Stomach smooth muscle (tissue), 2 donors: ENCODE data around the gene KCP.

Source experiments
- H3K27ac ChIP-seq: one replicate; pipeline ENCODE4 v1.7.0; 2013; ENCODE audit warnings: mild to moderate bottlenecking, low read length, inconsistent platforms
- H3K27me3 ChIP-seq, 2 donors: one replicate each; pipeline ENCODE4 v1.7.0; 2013; ENCODE audit warnings: low read length in 2 of 2; ENCODE audit not compliant: insufficient read depth in 2 of 2, control insufficient read depth in 1 of 2
- H3K36me3 ChIP-seq, 2 donors: one replicate each; pipeline ENCODE4 v1.7.0; 2013; ENCODE audit warnings: low read length in 2 of 2; ENCODE audit not compliant: control insufficient read depth in 2 of 2, insufficient read depth in 2 of 2
- H3K4me1 ChIP-seq: one replicate; pipeline ENCODE4 v1.7.0; 2013; ENCODE audit warnings: low read length; ENCODE audit not compliant: control insufficient read depth, insufficient read depth
- H3K4me3 ChIP-seq, 2 donors: one replicate each; pipeline ENCODE4 v1.7.0; 2013; ENCODE audit warnings: low read length in 2 of 2
- H3K9ac ChIP-seq, 2 donors: one replicate each; pipeline ENCODE4 v1.7.0; 2013; ENCODE audit warnings: low read length in 2 of 2, mild to moderate bottlenecking in 1 of 2
- H3K9me3 ChIP-seq, 2 donors: one replicate each; pipeline ENCODE4 v1.7.0; 2013; ENCODE audit warnings: low read length in 2 of 2; ENCODE audit not compliant: control insufficient read depth in 2 of 2
- donor health status: healthy.
- donor health status: Pancreatic carcinoma.

The KCP gene

DNA sequence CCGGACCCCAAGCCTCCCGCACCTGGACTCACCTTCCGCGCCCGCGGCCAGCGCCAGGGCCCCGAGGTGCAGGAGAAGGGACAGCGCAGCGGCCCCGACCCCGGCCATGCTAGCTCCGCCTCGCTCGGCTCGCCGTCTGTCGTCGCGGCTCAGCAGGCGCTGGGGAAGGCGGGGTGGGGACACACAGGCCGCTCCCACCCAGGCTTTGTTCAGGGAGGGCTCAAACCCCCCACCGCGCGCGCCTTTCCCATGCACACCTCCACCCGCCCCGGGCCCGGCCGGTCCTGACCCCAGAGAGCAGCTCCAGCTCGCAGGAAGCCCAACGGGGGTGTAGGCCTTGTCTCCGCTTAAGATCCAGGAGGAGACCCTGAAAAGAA, at the start of gene KCP:
Gene KCP (minus strand): TSS at position 141 of the 377 bp plus-strand sequence. CDS start 33 bp downstream, at position 108.
- H3K9ac ChIP-seq = peak within 1 kb of the TSS in 1 of 2 donors; percentile 5
- H3K4me1 ChIP-seq = peaks cover 15% of the 10 kb centered on the region
- peak within 1 kb of the TSS; percentile 49 to 72 for H3K4me3 ChIP-seq
- no peaks in the 10 kb centered on the region for H3K36me3 ChIP-seq
- peaks cover 23 to 33% of the 10 kb centered on the region in 2 donors for H3K27me3 ChIP-seq
- H3K27ac ChIP-seq = no peak within 1 kb of the TSS
- H3K9me3 ChIP-seq = no peaks in the 10 kb centered on the region

DNA sequence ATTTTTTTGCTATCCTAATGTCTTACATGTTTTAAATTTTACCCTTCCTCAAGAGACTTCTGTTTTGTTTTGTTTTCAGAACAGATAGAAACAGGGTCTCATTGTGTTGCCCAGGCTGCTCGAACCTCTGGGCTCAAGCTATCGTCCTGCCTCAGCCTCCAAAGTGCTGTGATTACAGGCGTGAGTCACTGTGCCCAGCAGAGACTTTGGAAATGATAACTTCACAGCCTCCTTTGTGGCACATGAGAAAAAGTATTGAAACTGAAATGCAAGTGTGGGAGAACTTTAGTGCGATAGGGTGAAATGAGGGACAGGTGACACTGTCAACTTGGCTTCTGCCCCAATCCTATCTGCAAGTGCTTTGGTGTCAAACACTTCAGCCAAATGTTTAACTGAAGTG, 48.8 kb upstream of the KCP start:
- Histone ChIP-seq H3K9ac (no peak overlapping the region), H3K4me3 (no peak overlapping the region), H3K27ac (no peak overlapping the region), H3K4me1 (no peaks in the 10 kb centered on the region), H3K36me3 (peaks cover 31 to 34% of the 10 kb centered on the region in 2 donors), H3K9me3 (no peaks in the 10 kb centered on the region), H3K27me3 (no peaks in the 10 kb centered on the region)

DNA sequence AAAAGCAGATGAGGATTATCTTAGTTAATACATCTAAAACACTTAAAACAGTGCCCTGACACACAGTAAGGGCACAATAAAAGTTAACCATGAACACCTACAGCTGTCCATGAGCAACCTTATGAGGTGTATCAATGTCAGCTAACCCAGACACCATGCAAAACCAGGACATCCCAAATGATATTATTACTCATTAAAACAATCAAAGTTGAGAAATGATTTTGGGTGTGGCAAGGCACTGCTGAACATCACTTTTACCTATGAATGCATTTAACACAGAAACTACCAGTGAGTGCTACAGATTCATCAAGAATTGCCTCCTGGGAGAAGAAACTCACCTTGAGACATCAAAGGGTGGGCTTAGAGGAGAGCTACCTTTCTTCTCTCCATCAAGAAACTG, 45.5 kb upstream of the KCP start:
- Histone ChIP-seq H3K27ac (no peak overlapping the region), H3K4me1 (no peaks in the 10 kb centered on the region), H3K9ac (no peak overlapping the region)

DNA sequence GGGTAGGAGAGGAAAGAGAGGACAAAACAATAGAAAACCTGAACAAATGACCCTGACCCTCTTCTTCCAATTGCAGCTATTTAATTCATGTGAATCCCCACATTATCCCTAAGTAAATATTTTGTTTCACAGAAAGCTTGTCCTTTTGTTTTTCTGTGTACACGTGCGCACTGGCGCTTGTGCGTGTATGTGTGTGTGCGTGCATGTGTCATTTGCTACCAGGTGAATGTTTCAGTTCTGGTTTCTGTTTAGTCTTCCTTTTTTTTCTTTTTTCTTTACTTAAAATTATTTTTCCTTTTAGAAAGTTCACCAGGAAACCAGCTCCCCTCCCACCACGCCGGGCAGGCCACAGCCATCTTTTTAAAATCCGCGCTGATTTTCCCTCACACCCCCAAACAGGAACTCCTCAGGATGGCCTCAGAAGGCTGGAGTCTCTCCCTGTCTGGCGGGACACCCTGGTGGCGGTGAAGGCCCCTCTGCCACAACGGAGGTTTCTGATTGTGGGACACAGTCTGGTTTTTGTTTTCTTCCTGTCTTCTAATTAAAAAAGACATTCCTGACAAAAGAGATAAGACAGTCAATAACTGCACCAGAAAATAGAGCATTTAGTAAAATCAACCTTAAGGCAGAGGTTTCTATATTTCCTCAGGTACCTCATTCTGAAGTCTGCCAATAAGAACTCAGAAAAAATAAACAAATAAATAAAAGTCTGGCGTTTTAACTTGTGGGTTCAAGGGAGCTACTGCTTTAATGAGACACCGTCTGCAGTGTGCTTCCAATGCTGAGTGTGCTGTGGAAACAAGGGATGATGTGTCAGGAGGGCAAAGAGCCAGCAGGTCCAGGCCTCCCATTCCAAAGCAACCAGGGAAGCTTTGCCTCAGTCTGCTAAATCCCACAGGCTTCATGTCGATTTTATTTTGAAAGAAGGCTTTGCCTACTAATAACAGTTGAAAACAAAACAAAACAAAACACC, 44.6 kb upstream of the KCP start:
- Histone ChIP-seq H3K36me3 (peaks cover 37% of the 10 kb centered on the region in 2 donors), H3K4me1 (no peaks in the 10 kb centered on the region), H3K27ac (no peak overlapping the region)

More for the DNA sequence above, 45.5 kb upstream of the KCP start:
- H3K36me3 ChIP-seq = peaks cover 37 to 39% of the 10 kb centered on the region in 2 donors
- H3K4me3 ChIP-seq = no peak overlapping the region
- H3K9me3 ChIP-seq = no peaks in the 10 kb centered on the region
- H3K27me3 ChIP-seq = no peaks in the 10 kb centered on the region

DNA sequence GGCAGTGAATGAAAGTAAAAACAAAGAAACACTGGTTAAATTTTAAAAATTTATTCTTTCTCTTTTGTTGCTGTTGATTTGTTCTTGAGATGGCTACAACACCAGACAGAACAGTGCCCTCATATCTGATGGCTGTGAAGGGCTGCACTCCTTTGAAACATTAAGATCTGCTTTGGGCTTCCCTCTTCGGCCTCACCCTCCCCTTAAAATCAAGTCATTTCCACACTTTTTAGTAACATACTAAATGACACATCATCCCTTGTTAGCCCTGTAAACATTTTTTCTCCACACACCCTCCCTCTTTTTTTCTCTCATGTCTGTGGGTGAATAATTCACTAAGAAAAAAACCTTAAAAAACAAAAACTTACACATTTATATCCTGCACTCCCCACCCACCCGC, 43.6 kb upstream of the KCP start:
- H3K9ac ChIP-seq = no peak overlapping the region
- no peaks in the 10 kb centered on the region for H3K27me3 ChIP-seq
- no peaks in the 10 kb centered on the region for H3K9me3 ChIP-seq
- no peaks in the 10 kb centered on the region for H3K4me1 ChIP-seq
- H3K27ac ChIP-seq = no peak overlapping the region
- H3K4me3 ChIP-seq = no peak overlapping the region
- peaks cover 31 to 34% of the 10 kb centered on the region in 2 donors for H3K36me3 ChIP-seq

More for the DNA sequence above, 44.6 kb upstream of the KCP start:
- Histone ChIP-seq H3K9me3 (no peaks in the 10 kb centered on the region), H3K27me3 (no peaks in the 10 kb centered on the region), H3K4me3 (no peak overlapping the region), H3K9ac (no peak overlapping the region)

DNA sequence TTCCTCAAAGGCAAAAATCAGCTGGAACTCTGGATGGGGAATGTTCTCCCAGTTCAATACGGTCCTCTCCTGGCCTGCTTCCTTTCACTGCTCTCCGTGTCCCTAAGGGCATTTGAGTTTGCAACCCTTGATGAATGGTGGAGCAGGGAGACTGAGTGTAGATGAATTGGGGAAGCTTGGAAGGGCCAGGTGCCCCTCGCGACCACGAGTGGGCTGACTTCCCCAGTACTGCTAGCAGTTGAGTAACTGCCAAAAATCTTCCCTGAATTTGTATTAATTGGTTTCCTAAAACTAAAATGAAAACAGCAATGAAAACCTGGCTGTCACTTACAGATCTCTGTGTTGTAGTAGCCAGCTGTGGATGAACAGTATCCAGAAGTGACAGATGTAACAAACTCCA, 40.8 kb upstream of the KCP start:
- H3K4me1 ChIP-seq = no peaks in the 10 kb centered on the region
- peaks cover 15 to 22% of the 10 kb centered on the region in 2 donors for H3K36me3 ChIP-seq
- no peaks in the 10 kb centered on the region for H3K9me3 ChIP-seq
- peaks cover 0 to 2% of the 10 kb centered on the region in 2 donors for H3K27me3 ChIP-seq
- H3K9ac ChIP-seq = no peak overlapping the region
- no peak overlapping the region for H3K4me3 ChIP-seq
- H3K27ac ChIP-seq = no peak overlapping the region

DNA sequence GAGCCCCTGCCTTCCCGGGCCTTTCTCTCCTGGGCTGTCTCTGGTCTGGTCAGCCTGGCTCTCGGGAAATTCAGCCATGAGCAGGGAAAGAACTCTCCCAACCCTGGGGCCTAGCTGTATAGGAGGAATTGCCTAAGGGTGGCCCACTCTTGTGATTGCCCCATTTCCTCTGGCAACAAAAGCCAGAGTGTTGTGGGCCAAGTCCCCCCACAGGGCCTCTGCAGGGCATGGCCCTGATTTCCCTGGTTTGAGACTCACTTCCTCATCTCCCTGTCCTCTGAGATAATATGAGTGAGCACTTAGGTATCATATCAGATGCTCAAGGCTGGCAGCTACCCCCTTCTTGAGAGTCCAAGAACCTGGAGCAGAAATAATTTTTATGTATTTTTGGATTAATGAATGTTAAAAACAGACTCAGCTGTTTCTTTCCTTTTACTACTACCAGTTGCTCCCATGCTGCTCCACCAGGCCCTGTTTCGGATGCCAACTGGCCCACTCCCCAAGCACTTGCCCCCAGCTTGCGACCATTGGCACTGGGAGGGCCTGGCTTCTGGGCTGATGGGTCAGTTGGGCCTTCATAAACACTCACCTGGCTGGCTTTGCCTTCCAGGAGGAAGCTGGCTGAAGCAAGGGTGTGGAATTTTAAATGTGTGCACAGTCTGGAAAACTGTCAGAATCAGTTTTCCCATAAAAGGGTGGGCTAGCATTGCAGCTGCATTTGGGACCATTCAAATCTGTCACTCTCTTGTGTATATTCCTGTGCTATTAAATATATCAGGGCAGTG, 38.7 kb upstream of the KCP start:
- Histone ChIP-seq H3K27me3 (peaks cover 0 to 2% of the 10 kb centered on the region in 2 donors), H3K36me3 (peaks cover 10 to 15% of the 10 kb centered on the region in 2 donors), H3K27ac (no peak overlapping the region), H3K4me1 (no peaks in the 10 kb centered on the region), H3K9ac (no peak overlapping the region), H3K4me3 (no peak overlapping the region), H3K9me3 (no peaks in the 10 kb centered on the region)

DNA sequence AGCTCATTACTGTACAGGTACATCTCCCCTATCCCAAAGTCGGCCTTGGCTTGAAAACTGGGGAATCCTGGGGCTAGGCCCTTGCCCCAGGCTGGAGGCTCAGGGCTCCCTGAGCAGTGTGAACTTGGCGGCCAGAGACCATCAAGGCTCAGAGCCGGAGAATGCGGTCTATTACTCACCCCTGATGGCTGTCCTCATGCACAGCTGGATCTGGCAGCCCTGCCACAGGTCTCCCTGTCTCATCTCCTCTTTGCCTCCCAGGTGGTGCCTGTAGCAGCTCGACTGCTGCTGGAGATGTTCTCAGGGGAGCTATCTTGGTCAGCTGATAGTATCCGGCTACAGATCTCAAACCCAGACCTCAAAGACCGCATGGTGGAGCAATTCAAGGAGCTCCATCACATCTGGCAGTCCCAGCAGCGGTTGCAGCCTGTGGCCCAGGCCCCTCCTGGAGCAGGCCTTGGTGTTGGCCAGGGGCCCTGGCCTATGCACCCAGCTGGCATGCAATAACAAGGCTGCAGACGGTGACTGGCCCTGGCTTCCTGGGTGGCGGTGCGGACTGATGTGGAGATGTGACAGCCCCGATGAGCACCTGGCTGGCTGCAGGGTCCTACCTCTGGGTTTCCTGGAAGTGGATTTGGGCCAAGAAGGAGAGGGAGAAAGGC, 37.9 kb upstream of the KCP start:
- Histone ChIP-seq H3K27ac (no peak overlapping the region), H3K27me3 (peaks cover 0 to 2% of the 10 kb centered on the region in 2 donors), H3K4me1 (no peaks in the 10 kb centered on the region), H3K36me3 (peaks cover 7 to 11% of the 10 kb centered on the region in 2 donors), H3K9me3 (no peaks in the 10 kb centered on the region), H3K4me3 (no peak overlapping the region), H3K9ac (no peak overlapping the region)

DNA sequence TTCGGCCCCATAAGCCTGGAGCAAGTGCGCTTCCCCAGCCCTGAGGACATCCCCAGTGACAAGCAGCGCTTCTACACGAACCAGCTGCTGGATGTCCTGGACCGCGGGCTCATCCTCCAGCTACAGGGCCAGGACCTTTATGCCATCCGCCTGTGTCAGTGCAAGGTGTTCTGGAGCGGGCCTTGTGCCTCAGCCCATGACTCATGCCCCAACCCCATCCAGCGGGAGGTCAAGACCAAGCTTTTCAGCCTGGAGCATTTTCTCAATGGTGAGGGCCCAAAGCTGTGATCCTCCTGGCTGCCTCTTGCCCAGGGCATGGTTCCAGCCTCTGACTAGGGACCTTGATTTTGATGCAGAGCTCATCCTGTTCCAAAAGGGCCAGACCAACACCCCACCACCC, 37.3 kb upstream of the KCP start:
- H3K36me3 ChIP-seq = peaks cover 5% of the 10 kb centered on the region in 2 donors
- no peak overlapping the region for H3K9ac ChIP-seq
- H3K4me1 ChIP-seq = no peaks in the 10 kb centered on the region
- no peaks in the 10 kb centered on the region for H3K9me3 ChIP-seq
- H3K4me3 ChIP-seq = no peak overlapping the region
- peaks cover 0 to 2% of the 10 kb centered on the region in 2 donors for H3K27me3 ChIP-seq
- H3K27ac ChIP-seq = no peak overlapping the region
